Activated naive CD8-positive, alpha-beta T cell (primary cell): ENCODE data around the gene DOCK3.
A peak's percentile ranks its signal among the peaks of the same experiment; 100 is the strongest.
"Not testable (repeated sequence)": the region's sequence is repeated elsewhere in the genome, so short reads cannot be mapped to it uniquely, and the experiment has no call there.

Source experiments
- H3K27ac Mint-ChIP-seq: one replicate; pipeline ENCODE4 v1.8.0; 2021; ENCODE audit warnings: mixed read lengths
- H3K27me3 Mint-ChIP-seq: one replicate; pipeline ENCODE4 v1.8.0; 2021; ENCODE audit warnings: mixed read lengths
- H3K36me3 Mint-ChIP-seq: one replicate; pipeline ENCODE4 v1.8.0; 2021; ENCODE audit warnings: mixed read lengths
- H3K4me1 Mint-ChIP-seq: one replicate; pipeline ENCODE4 v1.8.0; 2021; ENCODE audit warnings: low read depth, mixed read lengths
- H3K4me3 Mint-ChIP-seq: one replicate; pipeline ENCODE4 v1.8.0; 2021; ENCODE audit warnings: mild to moderate bottlenecking, mixed read lengths
- H3K9me3 Mint-ChIP-seq: one replicate; pipeline ENCODE4 v1.8.0; 2021; ENCODE audit warnings: low read depth, mixed read lengths

Gene DOCK3

DNA sequence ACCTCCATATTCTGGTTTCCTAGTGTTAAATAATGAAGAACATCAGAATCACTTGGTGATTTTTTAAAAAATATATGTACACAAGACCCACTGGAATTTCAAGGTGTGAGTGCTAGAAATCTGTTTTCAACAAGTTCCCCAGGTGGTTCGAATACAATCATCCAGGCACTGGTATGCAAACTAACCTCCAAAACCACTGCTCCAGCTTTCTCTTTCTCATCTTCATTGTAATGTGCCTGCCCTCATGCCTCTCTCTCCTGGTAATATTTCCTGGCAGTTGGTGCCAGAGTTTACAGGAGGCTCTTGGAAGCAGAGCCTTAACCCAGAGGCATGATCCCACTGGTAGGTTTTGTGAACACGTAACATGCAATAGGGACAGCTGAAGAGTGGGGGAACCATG, 547.2 kb downstream of the DOCK3 start:
- Mint-ChIP-seq H3K4me1 (no peaks in the 10 kb centered on the region), H3K27ac (no peak overlapping the region), H3K4me3 (no peak overlapping the region), H3K27me3 (no peaks in the 10 kb centered on the region), H3K36me3 (peaks cover 6% of the 10 kb centered on the region), H3K9me3 (no peaks in the 10 kb centered on the region)

- Mint-ChIP-seq H3K9me3 (no peaks in the 10 kb centered on the region), H3K4me3 (no peak overlapping the region), H3K27me3 (no peaks in the 10 kb centered on the region), H3K4me1 (no peaks in the 10 kb centered on the region), H3K36me3 (peaks cover 1% of the 10 kb centered on the region), H3K27ac (no peak overlapping the region)
Measured at GRCh38 chr3:51224283-51224682, 549.6 kb downstream of the DOCK3 start.

DNA sequence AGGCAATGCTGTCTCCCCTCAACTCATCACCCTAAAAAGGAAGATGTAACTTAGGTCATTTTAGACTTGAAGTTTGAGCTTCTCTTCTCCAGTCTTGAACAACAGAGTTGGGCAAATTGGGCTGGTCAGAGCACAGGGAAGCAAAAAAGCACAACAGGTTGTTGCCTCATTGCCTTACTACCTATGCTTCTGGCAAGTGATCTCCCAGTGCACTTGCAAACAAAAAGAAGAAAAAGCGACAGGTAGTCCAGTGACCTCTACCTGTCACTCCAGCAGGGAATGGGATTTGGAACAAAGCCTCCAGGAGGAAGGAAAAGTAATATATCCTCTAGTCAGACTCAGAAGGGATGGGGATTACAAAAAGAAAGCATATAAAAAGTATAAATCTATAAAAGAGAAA, 550.1 kb downstream of the DOCK3 start:
- H3K27me3 Mint-ChIP-seq: no peaks in the 10 kb centered on the region
- no peaks in the 10 kb centered on the region for H3K4me1 Mint-ChIP-seq
- no peak overlapping the region for H3K27ac Mint-ChIP-seq
- H3K36me3 Mint-ChIP-seq: no peaks in the 10 kb centered on the region
- no peaks in the 10 kb centered on the region for H3K9me3 Mint-ChIP-seq
- no peak overlapping the region for H3K4me3 Mint-ChIP-seq

- H3K36me3 Mint-ChIP-seq: peaks cover 27% of the 10 kb centered on the region
- H3K9me3 Mint-ChIP-seq: no peaks in the 10 kb centered on the region
- H3K4me1 Mint-ChIP-seq: peaks cover 9% of the 10 kb centered on the region
- no peak overlapping the region for H3K4me3 Mint-ChIP-seq
- H3K27ac Mint-ChIP-seq: no peak overlapping the region
- H3K27me3 Mint-ChIP-seq: no peaks in the 10 kb centered on the region
Measured at GRCh38 chr3:51242939-51243338, 568.2 kb downstream of the DOCK3 start.

DNA sequence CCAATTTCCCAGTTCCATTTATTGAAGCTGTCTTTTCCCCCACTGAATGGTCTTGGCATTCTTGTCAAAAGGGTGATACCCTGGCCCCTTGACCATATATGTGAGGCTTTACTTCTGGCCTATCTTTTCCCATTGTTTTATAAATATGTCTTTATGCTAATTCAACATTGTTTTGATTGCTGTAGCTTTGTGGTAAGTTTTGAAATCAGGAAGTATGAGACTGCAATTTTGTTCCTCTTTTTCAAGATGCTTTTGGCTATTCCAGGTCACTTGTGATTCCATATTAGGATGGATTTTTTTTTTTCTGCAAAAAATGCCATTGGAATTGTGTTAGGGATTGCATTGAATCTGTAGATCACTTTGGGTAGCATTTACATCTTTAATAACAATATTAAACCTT, 569.2 kb downstream of the DOCK3 start:
- H3K4me3 Mint-ChIP-seq: no peak overlapping the region
- peaks cover 26% of the 10 kb centered on the region for H3K36me3 Mint-ChIP-seq
- H3K27me3 Mint-ChIP-seq: no peaks in the 10 kb centered on the region
- peaks cover 9% of the 10 kb centered on the region for H3K4me1 Mint-ChIP-seq
- no peaks in the 10 kb centered on the region for H3K9me3 Mint-ChIP-seq
- H3K27ac Mint-ChIP-seq: no peak overlapping the region

GRCh38 chr3:51245867-51246266, 571.1 kb downstream of the DOCK3 start:
- H3K27me3 Mint-ChIP-seq: no peaks in the 10 kb centered on the region
- no peak overlapping the region for H3K4me3 Mint-ChIP-seq
- H3K36me3 Mint-ChIP-seq: peaks cover 18% of the 10 kb centered on the region
- H3K9me3 Mint-ChIP-seq: no peaks in the 10 kb centered on the region
- peaks cover 5% of the 10 kb centered on the region for H3K4me1 Mint-ChIP-seq
- H3K27ac Mint-ChIP-seq: no peak overlapping the region

DNA sequence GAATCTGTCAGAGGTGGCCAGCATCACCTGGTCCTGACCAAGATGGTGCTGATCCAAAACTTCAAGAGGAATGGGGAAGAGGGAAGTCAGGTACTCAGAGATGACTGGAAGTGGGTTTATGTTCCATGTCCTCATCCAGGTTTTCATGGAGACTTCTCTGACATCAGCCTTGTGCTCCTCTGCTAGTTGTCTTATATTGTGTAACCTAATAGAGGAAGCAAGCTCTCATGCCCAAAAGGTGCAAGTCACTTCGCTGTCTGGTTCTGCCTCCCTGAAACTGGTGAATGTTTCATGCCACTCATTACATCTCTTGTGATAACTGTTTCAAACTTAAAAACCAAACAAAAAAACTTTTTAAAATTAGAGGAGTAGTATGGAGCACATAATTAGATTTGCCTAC, 583.1 kb downstream of the DOCK3 start:
- H3K9me3 Mint-ChIP-seq: peaks cover 6% of the 10 kb centered on the region
- H3K4me1 Mint-ChIP-seq: no peaks in the 10 kb centered on the region
- no peaks in the 10 kb centered on the region for H3K27me3 Mint-ChIP-seq
- peaks cover 27% of the 10 kb centered on the region for H3K36me3 Mint-ChIP-seq
- no peak overlapping the region for H3K4me3 Mint-ChIP-seq
- no peak overlapping the region for H3K27ac Mint-ChIP-seq

DNA sequence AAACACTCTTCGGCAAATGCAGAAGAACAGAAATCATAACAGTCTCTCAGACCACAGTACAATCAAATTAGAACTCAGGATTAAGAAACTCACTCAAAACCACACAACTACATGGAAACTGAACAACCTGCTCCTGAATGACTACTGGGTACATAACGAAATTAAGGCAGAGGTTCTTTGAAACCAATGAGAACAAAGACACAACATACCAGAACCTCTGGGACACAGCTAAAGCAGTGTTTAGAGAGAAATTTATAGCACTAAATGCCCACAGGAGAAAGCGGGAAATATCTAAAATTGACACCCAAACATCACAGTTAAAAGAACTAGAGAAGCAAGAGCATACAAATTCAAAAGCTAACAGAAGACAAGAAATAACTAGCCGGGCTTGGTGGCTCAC, 589.4 kb downstream of the DOCK3 start:
- not testable (repeated sequence) for H3K27ac Mint-ChIP-seq, H3K9me3 Mint-ChIP-seq, H3K4me3 Mint-ChIP-seq, H3K4me1 Mint-ChIP-seq, H3K27me3 Mint-ChIP-seq
- peaks cover 22% of the 10 kb centered on the region for H3K36me3 Mint-ChIP-seq

- Mint-ChIP-seq H3K36me3 (peaks cover 11% of the 10 kb centered on the region), H3K27ac (no peak overlapping the region), H3K4me1 (peaks cover 36% of the 10 kb centered on the region), H3K9me3 (peaks cover 3% of the 10 kb centered on the region), H3K4me3 (no peak overlapping the region), H3K27me3 (no peaks in the 10 kb centered on the region)
Measured at GRCh38 chr3:51268132-51268531, 593.4 kb downstream of the DOCK3 start.

- no peaks in the 10 kb centered on the region for H3K9me3 Mint-ChIP-seq
- H3K27ac Mint-ChIP-seq: peak overlapping the region; percentile 90
- H3K4me1 Mint-ChIP-seq: peaks cover 48% of the 10 kb centered on the region
- H3K27me3 Mint-ChIP-seq: no peaks in the 10 kb centered on the region
- no peak overlapping the region for H3K4me3 Mint-ChIP-seq
- peaks cover 9% of the 10 kb centered on the region for H3K36me3 Mint-ChIP-seq
Measured at GRCh38 chr3:51269466-51269865, 594.7 kb downstream of the DOCK3 start.

DNA sequence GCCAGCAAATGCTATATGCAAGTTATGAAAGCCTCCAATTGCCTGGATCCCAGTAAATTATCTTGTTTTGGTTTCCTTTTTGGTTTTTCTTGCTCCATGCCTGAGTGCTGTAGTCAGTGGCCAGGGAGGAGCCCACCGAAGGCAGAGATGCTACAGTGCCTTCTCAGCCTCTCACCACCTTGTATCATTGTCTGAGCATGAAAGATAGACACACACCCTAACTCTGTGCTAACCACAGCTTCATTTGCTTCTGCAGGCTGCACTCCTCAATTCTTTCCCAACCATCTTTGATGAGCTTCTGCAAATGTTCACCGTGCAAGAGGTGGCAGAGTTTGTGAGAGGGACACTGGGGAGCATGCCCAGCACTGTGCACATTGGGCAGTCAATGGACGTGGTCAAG, 595.8 kb downstream of the DOCK3 start:
- peaks cover 6% of the 10 kb centered on the region for H3K36me3 Mint-ChIP-seq
- H3K9me3 Mint-ChIP-seq: no peaks in the 10 kb centered on the region
- H3K27me3 Mint-ChIP-seq: no peaks in the 10 kb centered on the region
- H3K4me3 Mint-ChIP-seq: peak overlapping the region; percentile 61
- H3K4me1 Mint-ChIP-seq: peaks cover 59% of the 10 kb centered on the region
- H3K27ac Mint-ChIP-seq: peak overlapping the region; percentile 90

DNA sequence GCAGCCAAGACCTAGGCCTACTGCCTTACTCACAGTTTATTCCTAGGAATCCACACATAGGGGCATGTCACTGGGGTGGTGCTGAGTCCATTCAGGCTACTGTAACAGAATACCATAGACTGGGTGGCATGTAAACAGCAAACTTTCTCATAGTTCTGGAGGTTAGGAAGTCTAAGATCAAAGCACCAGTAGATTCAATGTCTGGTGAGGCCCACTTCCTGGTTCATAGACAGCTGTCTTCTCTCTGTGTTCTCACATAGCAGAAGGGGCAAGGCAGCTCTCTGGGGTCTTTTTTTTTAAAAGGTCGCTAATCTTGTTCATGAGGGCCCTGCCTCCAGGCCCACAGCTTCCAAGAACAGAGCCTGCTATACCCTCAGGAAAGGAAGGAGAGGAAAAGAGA, 596.4 kb downstream of the DOCK3 start:
- H3K4me1 Mint-ChIP-seq: peaks cover 61% of the 10 kb centered on the region
- H3K9me3 Mint-ChIP-seq: no peaks in the 10 kb centered on the region
- H3K27me3 Mint-ChIP-seq: no peaks in the 10 kb centered on the region
- H3K36me3 Mint-ChIP-seq: peaks cover 6% of the 10 kb centered on the region
- peak overlapping the region; percentile 90 for H3K27ac Mint-ChIP-seq
- peak overlapping the region; percentile 61 for H3K4me3 Mint-ChIP-seq

DNA sequence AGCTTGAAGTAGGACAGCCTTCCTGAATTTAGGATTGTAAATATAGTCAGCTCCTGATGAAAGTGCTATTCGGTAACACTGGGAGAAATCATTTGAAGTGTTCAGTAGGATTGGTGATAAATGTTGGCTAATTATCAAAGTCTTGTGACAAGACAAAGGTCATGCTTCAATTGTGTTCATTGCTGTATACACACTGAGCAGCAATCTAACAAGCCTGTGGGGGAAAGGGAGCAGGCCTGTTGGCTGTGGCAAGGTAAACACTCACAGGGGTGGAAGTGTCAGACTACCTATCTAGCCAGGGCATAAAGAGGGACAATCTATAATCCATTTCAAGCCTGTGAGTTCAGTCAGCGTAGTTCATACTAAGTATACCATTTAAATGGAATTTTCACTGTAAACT, 599.3 kb downstream of the DOCK3 start:
- Mint-ChIP-seq H3K4me1 (peaks cover 56% of the 10 kb centered on the region), H3K36me3 (peaks cover 3% of the 10 kb centered on the region), H3K4me3 (no peak overlapping the region), H3K27me3 (no peaks in the 10 kb centered on the region), H3K9me3 (no peaks in the 10 kb centered on the region), H3K27ac (peak overlapping the region; percentile 34)

DNA sequence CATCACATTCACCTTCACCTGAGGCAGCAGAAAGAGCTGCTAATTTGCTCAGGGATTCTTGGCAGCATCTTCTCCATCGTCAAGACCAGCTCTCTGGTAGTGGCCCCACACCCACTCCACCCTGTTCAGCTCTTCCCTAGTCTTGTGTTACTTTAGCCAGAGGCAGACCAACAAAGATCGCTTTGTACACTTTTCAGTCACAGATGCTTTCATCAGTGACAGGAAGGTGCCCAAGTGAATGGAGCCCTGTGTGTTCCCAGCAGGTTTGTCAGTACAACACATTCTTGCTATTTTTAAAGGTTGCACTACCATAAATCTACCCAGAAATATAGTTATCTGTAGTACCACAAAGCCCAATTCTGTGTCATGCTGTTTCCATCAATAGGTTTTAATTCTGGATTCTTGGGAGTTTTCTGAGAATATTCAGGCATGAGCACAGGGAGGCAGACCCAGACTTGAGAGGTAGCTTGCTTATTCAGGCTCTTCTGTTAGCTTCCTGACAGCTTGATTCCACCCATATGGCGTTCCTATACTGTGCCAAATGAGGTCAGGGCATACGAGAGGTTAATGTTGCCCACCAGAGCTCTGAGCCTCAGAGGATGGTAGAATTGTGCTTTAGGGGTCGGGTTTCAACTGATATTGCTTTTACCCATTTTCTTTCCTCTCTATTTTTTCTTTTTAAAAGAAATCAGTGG, 600.5 kb downstream of the DOCK3 start:
- H3K9me3 Mint-ChIP-seq: no peaks in the 10 kb centered on the region
- H3K36me3 Mint-ChIP-seq: peaks cover 3% of the 10 kb centered on the region
- peak overlapping the region; percentile 6 for H3K27ac Mint-ChIP-seq
- H3K4me3 Mint-ChIP-seq: no peak overlapping the region
- peaks cover 44% of the 10 kb centered on the region for H3K4me1 Mint-ChIP-seq
- H3K27me3 Mint-ChIP-seq: no peaks in the 10 kb centered on the region

DNA sequence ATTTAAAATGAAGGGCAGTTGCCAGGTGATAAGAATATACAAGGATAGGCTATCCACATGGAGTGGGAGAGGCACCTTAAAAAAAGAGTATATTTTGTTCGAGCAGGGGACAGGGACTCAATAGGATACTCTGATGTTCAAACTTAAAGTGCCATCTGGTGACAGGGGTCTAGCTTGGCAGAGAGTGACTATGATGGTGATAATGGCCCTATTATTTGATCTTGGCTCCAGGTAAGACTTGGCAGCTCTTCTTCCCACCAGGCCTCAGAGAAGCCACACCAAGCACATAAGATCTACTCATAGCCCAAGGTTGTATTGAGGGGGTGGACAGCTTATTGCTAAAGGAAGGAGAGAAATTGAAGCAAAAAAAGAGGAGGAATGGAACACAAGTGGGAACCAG, 601.3 kb downstream of the DOCK3 start:
- Mint-ChIP-seq H3K36me3 (peaks cover 3% of the 10 kb centered on the region), H3K27me3 (no peaks in the 10 kb centered on the region), H3K4me3 (no peak overlapping the region), H3K9me3 (no peaks in the 10 kb centered on the region), H3K27ac (no peak overlapping the region), H3K4me1 (peaks cover 36% of the 10 kb centered on the region)

- H3K4me1 Mint-ChIP-seq: peaks cover 13% of the 10 kb centered on the region
- H3K27ac Mint-ChIP-seq: no peak overlapping the region
- H3K4me3 Mint-ChIP-seq: no peak overlapping the region
- no peaks in the 10 kb centered on the region for H3K9me3 Mint-ChIP-seq
- no peaks in the 10 kb centered on the region for H3K27me3 Mint-ChIP-seq
- H3K36me3 Mint-ChIP-seq: peaks cover 5% of the 10 kb centered on the region
Measured at GRCh38 chr3:51279448-51279847, 604.7 kb downstream of the DOCK3 start.
